HepG2 (cell line): ENCODE data around the gene BSG. TPM values are rescaled to one million over a fixed set of nuclear protein-coding genes. Genes with fewer than 3 reads are reported as not detected.

Experiments
- DPF2 ChIP-seq: sonication (generic); formaldehyde crosslinking; IDR thresholded peaks from 2 replicates; pipeline ENCODE4 v1.4.0; 2020; ENCODE audit warnings: mild to moderate bottlenecking, low read depth, missing genetic modification reagents, borderline replicate concordance
- FOSL1 ChIP-seq: sonication (generic); formaldehyde crosslinking; IDR thresholded peaks from 2 replicates; pipeline ENCODE4 v1.9.0; 2021; ENCODE audit warnings: missing genetic modification reagents, borderline replicate concordance
- GFI1 ChIP-seq: sonication (generic); formaldehyde crosslinking; IDR thresholded peaks from 2 replicates; pipeline ENCODE4 v1.5.0; 2020; ENCODE audit warnings: missing genetic modification reagents, mild to moderate bottlenecking, borderline replicate concordance
- MAFK ChIP-seq, 2 experiments: IDR thresholded peaks in 1 of 2; conservative IDR thresholded peaks in 1 of 2; 2 replicates each; pipeline ENCODE4 v1.6.1; 2011; ENCODE audit warnings: improper control_type of control experiment in 2 of 2, low read length in 2 of 2
- MTA3 ChIP-seq: sonication (generic); formaldehyde crosslinking; IDR thresholded peaks from 2 replicates; pipeline ENCODE4 v1.4.0; 2020; ENCODE audit warnings: missing genetic modification reagents
- NBN ChIP-seq: fragments of 450-650 bp; conservative IDR thresholded peaks from 2 replicates; pipeline ENCODE4 v1.6.1; 2017
- POGZ ChIP-seq: sonication (generic); formaldehyde crosslinking; IDR thresholded peaks from 2 replicates; pipeline ENCODE4 v1.4.0; 2020; ENCODE audit warnings: mild to moderate bottlenecking, missing genetic modification reagents
- RBM22 ChIP-seq: fragments of 200-400 bp; formaldehyde crosslinking; optimal IDR thresholded peaks from 2 replicates; pipeline ENCODE3; 2017; ENCODE audit warnings: mild to moderate bottlenecking, low read length, moderate library complexity
- SRY ChIP-seq: sonication (generic); formaldehyde crosslinking; IDR thresholded peaks from 2 replicates; pipeline ENCODE4 v1.8.0; 2022; ENCODE audit warnings: mild to moderate bottlenecking, missing genetic modification reagents
- TOPORS ChIP-seq: sonication (generic); formaldehyde crosslinking; IDR thresholded peaks from 2 replicates; pipeline ENCODE4 v1.8.0; 2023; ENCODE audit warnings: mild to moderate bottlenecking, missing genetic modification reagents
- ZNF12 ChIP-seq: sonication (generic); formaldehyde crosslinking; IDR thresholded peaks from 2 replicates; pipeline ENCODE4 v1.5.0; 2020; ENCODE audit warnings: missing genetic modification reagents
- ZNF484 ChIP-seq: sonication (generic); formaldehyde crosslinking; IDR thresholded peaks from 2 replicates; pipeline ENCODE4 v1.5.1; 2020; ENCODE audit warnings: mild to moderate bottlenecking, low read depth, missing genetic modification reagents, borderline replicate concordance
- ZNF547 ChIP-seq: sonication (generic); formaldehyde crosslinking; IDR thresholded peaks from 2 replicates; pipeline ENCODE4 v1.5.1; 2020; ENCODE audit warnings: mild to moderate bottlenecking, missing genetic modification reagents
- ZNF557 ChIP-seq: sonication (generic); formaldehyde crosslinking; IDR thresholded peaks from 2 replicates; pipeline ENCODE4 v1.4.0; 2020; ENCODE audit warnings: missing genetic modification reagents
- ZNF7 ChIP-seq: IDR thresholded peaks from 2 replicates; pipeline ENCODE4 v1.6.1; 2016; ENCODE audit warnings: missing biosample characterization, missing genetic modification reagents
- ZNF782 ChIP-seq: sonication (generic); formaldehyde crosslinking; IDR thresholded peaks from 2 replicates; pipeline ENCODE4 v1.4.0; 2020; ENCODE audit warnings: missing genetic modification reagents, mild to moderate bottlenecking, borderline replicate concordance
- polyA plus RNA-seq, 8 experiments: library from polyadenylated mRNA; depleted of rRNA in 3 of 8; stranded (reverse) in 7 of 8; unstranded in 1 of 8; fragments of >200 nt; fragmentation: Illumina TruSeq in 4 of 8; extraction: Trizol in 4 of 8; gene quantifications; 2 replicates each; pipeline versions ENCODE4 v1.2.1 to v1.2.3, GENCODE V29; 2011 to 2016; ENCODE audit warnings: low read depth in 4 of 8, missing spikeins in 1 of 8, mixed read lengths in 1 of 8; ENCODE audit not compliant: insufficient read depth in 1 of 8
- total RNA-seq, 5 experiments: library from RNA; depleted of rRNA; stranded (reverse); fragments of >200 nt; fragmentation: Illumina TruSeq; extraction: Trizol; gene quantifications; 2 replicates each; pipeline ENCODE4 v1.2.3, GENCODE V29; 2016; ENCODE audit warnings: low read depth in 1 of 5
- TF ChIP-seq, protein P1 (sequence below): sonication (generic); formaldehyde crosslinking; IDR thresholded peaks from 2 replicates; pipeline ENCODE4 v1.5.1; 2020; ENCODE audit warnings: missing genetic modification reagents, mild to moderate bottlenecking, borderline replicate concordance
- TF ChIP-seq, protein P2 (sequence below): sonication (generic); formaldehyde crosslinking; IDR thresholded peaks from 2 replicates; pipeline ENCODE4 v1.5.0; 2020; ENCODE audit warnings: mild to moderate bottlenecking, missing genetic modification reagents
- TF ChIP-seq, protein P3 (sequence below): sonication (generic); formaldehyde crosslinking; IDR thresholded peaks from 2 replicates; pipeline ENCODE4 v1.4.0; 2020; ENCODE audit warnings: missing genetic modification reagents
- TF ChIP-seq, protein P4 (sequence below): sonication (generic); formaldehyde crosslinking; IDR thresholded peaks from 2 replicates; pipeline ENCODE4 v1.5.0; 2020; ENCODE audit warnings: mild to moderate bottlenecking, missing genetic modification reagents
- TF ChIP-seq, protein P5 (sequence below): sonication (generic); formaldehyde crosslinking; IDR thresholded peaks from 2 replicates; pipeline ENCODE4 v1.4.0; 2020; ENCODE audit warnings: missing genetic modification reagents, borderline replicate concordance
- TF ChIP-seq, protein P6 (sequence below): sonication (generic); formaldehyde crosslinking; IDR thresholded peaks from 2 replicates; pipeline ENCODE4 v1.5.0; 2020; ENCODE audit warnings: missing genetic modification reagents, mild to moderate bottlenecking, borderline replicate concordance

Gene BSG
- total and polyA plus RNA-seq, 2 of the 13 experiments (the other 11 are each of a cell fraction or from before 2014, with no cell fraction given), result 309 to 754 TPM

DNA sequence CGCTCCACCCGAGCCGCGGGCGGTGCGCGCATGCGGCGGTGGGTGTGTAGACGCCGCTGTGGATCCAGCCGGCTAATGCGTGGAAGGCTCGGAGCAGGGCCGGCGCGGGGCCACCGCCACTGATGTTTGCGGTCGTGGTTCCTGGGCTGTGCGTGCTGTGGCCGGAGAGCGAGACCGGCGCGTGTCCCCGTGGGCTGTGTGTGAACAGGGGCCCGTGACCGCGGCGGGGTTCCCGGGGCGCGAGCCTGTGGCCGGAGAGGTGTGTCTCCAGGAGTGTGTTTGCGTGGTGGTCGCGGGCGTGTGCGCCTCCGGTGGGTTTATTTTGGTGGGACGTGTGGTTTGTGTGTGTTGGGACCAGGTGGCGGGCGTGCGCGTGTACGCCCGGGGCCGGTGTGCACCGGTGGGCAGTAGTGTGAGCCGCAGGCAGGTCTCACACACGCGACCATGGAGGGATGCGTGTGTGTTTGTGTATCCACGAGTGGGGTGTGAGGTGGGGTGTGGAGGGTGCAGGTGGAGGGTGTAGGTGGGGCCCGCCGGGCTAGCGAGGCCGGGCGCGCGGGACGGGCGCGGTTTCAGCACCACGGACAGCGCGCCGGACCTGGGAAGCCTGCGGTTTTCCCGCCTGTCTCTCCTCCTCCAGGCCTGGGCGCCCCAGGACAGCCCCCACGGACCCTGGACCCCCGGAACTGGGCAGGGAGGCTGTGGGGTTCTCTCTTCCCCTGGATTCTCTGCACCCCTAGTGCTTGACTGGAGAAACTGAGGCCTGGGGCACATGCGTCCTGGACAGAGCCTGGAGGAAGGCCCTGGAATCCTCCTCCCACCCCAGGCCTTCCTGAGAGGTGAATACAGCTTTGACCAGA is 18.9 kb downstream of the BSG start (continued):
- TF ChIP-seq, protein P1, sequence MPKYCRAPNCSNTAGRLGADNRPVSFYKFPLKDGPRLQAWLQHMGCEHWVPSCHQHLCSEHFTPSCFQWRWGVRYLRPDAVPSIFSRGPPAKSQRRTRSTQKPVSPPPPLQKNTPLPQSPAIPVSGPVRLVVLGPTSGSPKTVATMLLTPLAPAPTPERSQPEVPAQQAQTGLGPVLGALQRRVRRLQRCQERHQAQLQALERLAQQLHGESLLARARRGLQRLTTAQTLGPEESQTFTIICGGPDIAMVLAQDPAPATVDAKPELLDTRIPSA, result no peak
- TF ChIP-seq, protein P2, sequence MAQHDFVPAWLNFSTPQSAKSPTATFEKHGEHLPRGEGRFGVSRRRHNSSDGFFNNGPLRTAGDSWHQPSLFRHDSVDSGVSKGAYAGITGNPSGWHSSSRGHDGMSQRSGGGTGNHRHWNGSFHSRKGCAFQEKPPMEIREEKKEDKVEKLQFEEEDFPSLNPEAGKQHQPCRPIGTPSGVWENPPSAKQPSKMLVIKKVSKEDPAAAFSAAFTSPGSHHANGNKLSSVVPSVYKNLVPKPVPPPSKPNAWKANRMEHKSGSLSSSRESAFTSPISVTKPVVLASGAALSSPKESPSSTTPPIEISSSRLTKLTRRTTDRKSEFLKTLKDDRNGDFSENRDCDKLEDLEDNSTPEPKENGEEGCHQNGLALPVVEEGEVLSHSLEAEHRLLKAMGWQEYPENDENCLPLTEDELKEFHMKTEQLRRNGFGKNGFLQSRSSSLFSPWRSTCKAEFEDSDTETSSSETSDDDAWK, result no peak
- TF ChIP-seq RBM22 (no peak), POGZ (CRISPR knock-in tag) (no peak), SRY (peak; percentile 94), ZNF7 (CRISPR knock-in tag) (no peak), MTA3 (CRISPR knock-in tag) (no peak), ZNF782 (no peak), DPF2 (CRISPR knock-in tag) (no peak), MAFK (conservative IDR thresholded peaks at IDR 0.05 in 1 of 2, IDR thresholded peaks at IDR 0.05 in 1 of 2; ENCODE audit: low read length in 2 of 2) (no peak), NBN (no peak), ZNF12 (CRISPR knock-in tag) (peak; percentile 51; the same call in 1 of the 2 replicates), ZNF557 (CRISPR knock-in tag) (peak; percentile 84; the same call in 1 of the 2 replicates), ZNF484 (no peak), GFI1 (CRISPR knock-in tag) (no peak), ZNF547 (peak; percentile 43; the same call in 1 of the 2 replicates), FOSL1 (CRISPR knock-in tag) (no peak), TOPORS (CRISPR knock-in tag) (no peak)
- TF ChIP-seq, protein P3, sequence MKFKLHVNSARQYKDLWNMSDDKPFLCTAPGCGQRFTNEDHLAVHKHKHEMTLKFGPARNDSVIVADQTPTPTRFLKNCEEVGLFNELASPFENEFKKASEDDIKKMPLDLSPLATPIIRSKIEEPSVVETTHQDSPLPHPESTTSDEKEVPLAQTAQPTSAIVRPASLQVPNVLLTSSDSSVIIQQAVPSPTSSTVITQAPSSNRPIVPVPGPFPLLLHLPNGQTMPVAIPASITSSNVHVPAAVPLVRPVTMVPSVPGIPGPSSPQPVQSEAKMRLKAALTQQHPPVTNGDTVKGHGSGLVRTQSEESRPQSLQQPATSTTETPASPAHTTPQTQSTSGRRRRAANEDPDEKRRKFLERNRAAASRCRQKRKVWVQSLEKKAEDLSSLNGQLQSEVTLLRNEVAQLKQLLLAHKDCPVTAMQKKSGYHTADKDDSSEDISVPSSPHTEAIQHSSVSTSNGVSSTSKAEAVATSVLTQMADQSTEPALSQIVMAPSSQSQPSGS (CRISPR knock-in tag), result no peak
- TF ChIP-seq, protein P4, sequence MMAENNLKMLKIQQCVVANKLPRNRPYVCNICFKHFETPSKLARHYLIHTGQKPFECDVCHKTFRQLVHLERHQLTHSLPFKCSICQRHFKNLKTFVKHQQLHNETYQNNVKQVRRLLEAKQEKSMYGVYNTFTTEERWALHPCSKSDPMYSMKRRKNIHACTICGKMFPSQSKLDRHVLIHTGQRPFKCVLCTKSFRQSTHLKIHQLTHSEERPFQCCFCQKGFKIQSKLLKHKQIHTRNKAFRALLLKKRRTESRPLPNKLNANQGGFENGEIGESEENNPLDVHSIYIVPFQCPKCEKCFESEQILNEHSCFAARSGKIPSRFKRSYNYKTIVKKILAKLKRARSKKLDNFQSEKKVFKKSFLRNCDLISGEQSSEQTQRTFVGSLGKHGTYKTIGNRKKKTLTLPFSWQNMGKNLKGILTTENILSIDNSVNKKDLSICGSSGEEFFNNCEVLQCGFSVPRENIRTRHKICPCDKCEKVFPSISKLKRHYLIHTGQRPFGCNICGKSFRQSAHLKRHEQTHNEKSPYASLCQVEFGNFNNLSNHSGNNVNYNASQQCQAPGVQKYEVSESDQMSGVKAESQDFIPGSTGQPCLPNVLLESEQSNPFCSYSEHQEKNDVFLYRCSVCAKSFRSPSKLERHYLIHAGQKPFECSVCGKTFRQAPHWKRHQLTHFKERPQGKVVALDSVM (CRISPR knock-in tag), result 0 out of 2 replicates have a peak, but pooled peaks have one; percentile 27
- TF ChIP-seq, protein P5, sequence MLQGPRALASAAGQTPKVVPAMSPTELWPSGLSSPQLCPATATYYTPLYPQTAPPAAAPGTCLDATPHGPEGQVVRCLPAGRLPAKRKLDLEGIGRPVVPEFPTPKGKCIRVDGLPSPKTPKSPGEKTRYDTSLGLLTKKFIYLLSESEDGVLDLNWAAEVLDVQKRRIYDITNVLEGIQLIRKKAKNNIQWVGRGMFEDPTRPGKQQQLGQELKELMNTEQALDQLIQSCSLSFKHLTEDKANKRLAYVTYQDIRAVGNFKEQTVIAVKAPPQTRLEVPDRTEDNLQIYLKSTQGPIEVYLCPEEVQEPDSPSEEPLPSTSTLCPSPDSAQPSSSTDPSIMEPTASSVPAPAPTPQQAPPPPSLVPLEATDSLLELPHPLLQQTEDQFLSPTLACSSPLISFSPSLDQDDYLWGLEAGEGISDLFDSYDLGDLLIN (CRISPR knock-in tag), result peak; percentile 83; the same call in 1 of the 2 replicates
- TF ChIP-seq, protein P6, sequence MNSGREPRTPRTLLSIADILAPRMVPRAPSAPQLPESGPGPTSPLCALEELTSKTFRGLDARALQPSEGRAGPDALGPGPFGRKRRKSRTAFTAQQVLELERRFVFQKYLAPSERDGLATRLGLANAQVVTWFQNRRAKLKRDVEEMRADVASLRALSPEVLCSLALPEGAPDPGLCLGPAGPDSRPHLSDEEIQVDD (CRISPR knock-in tag), result no peak
